ENCODE measurements around the gene GSE1.

The GSE1 gene

GRCh38 chr16:85605912-85606841 is 6.9 kb upstream of the GSE1 start:
- TF ChIP-seq CTCF (IDR thresholded peaks at IDR 0.05; ENCODE audit: control insufficient read depth, insufficient read depth, low read depth, low read length, missing control alignments), result no peak
- no peak overlapping the region for H3K4me3 ChIP-seq (ENCODE audit: control insufficient read depth, low read depth, low read length)
- no peak for DNase-seq (ENCODE audit: low read depth)

GRCh38 chr16:85606904-85607303 is 6.2 kb upstream of the GSE1 start:
- DNase-seq (ENCODE audit: low read depth), result no peak
- no peak for TF ChIP-seq CTCF (IDR thresholded peaks at IDR 0.05; ENCODE audit: control insufficient read depth, insufficient read depth, low read depth, low read length, missing control alignments)
- H3K4me3 ChIP-seq (ENCODE audit: control insufficient read depth, low read depth, low read length), result no peak overlapping the region

GRCh38 chr16:85607321-85607765 is 5.8 kb upstream of the GSE1 start:
- no peak for TF ChIP-seq CTCF (IDR thresholded peaks at IDR 0.05; ENCODE audit: control insufficient read depth, insufficient read depth, low read depth, low read length, missing control alignments)
- H3K4me3 ChIP-seq (ENCODE audit: control insufficient read depth, low read depth, low read length), result no peak overlapping the region
- no peak for DNase-seq (ENCODE audit: low read depth)

- no peak for TF ChIP-seq CTCF (IDR thresholded peaks at IDR 0.05; ENCODE audit: control insufficient read depth, insufficient read depth, low read depth, low read length, missing control alignments)
- DNase-seq (ENCODE audit: low read depth), result no peak
- H3K4me3 ChIP-seq (ENCODE audit: control insufficient read depth, low read depth, low read length), result no peak overlapping the region
Measured at GRCh38 chr16:85607796-85608514, 5.2 kb upstream of the GSE1 start.

- DNase-seq (ENCODE audit: low read depth), result no peak
- no peak for TF ChIP-seq CTCF (IDR thresholded peaks at IDR 0.05; ENCODE audit: control insufficient read depth, insufficient read depth, low read depth, low read length, missing control alignments)
- H3K4me3 ChIP-seq (ENCODE audit: control insufficient read depth, low read depth, low read length), result no peak overlapping the region
Measured at GRCh38 chr16:85608515-85608885, 4.6 kb upstream of the GSE1 start.

GRCh38 chr16:85608887-85609286 is 4.2 kb upstream of the GSE1 start:
- no peak overlapping the region for H3K4me3 ChIP-seq (ENCODE audit: control insufficient read depth, low read depth, low read length)
- no peak for DNase-seq (ENCODE audit: low read depth)
- no peak for TF ChIP-seq CTCF (IDR thresholded peaks at IDR 0.05; ENCODE audit: control insufficient read depth, insufficient read depth, low read depth, low read length, missing control alignments)
